Measurements from ENCODE around the gene ANGPTL4.
A peak's percentile ranks its signal among the peaks of the same experiment; 100 is the strongest.

Gene ANGPTL4

DNA sequence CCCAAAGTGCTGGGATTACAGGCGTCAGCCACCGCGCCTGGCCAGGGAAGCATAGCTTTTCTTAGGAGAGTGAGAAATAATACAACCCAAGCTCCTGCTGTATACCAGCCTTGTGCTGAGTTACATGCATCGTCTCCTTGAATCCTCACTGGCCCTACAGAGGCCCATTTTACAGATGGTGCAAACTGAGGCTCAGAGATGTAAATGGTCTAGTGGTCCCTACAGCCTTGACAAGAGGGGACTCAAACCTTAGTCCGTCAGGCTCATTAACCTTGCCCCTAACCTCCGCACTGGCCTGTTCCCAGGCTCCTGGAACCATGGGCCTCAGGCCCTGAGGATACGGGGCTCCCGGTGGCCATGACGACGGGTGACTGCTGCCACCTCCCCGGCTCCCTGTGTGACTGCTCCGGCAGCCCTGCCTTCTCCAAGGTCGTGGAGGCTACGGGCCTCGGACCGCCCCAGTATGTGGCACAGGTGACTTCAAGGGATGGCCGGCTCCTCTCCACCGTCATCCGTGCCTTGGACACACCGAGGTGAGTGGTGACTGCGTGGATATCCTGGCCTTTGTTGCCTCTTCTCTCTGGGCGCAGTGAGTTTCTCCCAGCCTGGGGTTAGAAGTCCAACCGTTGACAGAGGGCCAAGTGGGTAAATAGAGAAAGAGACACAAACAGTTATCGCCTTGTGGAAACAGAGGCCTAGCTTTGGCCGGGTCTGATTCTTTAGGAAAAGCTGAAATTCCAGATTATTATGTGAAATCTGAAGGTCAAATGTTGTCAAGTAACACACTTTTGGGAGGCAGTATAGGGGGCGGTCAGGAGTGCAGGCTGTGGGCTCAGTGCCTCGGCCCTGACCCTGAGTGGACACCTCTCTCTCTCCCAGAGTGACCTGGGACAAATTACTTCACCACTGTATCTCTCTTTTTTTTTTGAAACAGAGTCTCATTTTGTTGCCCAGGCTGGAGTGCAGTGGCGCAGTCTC, 57.8 kb downstream of the ANGPTL4 start:
- no peak for DNase-seq

DNA sequence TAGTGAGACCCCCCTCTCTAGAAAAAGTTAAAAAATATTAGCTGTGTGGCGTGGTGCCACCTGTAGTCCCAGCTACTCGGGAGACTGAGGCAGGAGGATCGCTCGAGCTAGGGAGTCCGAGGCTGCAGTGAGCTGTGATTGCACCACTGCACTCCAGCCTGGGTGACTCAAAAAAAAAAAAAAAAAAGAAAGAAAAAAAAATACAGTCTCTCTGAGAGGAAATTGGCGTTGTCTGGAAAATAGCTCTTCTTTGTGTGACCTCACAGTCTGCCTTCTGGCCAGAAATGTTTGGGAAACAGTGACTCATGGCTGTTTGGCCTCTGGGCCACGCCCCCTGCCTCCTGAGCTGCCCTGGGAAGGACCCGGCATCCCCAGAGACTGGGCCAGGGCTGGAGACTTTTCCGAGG, 59.9 kb downstream of the ANGPTL4 start:
- peak; percentile 54 for DNase-seq

Data from DMS153 (cell line).